RWPE1 (cell line): ENCODE data around the gene FCN1.
A peak's percentile ranks its signal among the peaks of the same experiment; 100 is the strongest.

Experiments used
- CTCF ChIA-PET: fragments of 350-600 bp; sonication (Branson Sonifier 250); formaldehyde crosslinking; extraction: SDS; loops from one replicate; lab custom pipeline; 2021; lab: Yijun Ruan, JAX
- POLR2A ChIA-PET: fragments of 400-600 bp; formaldehyde crosslinking; extraction: SDS; loops from one replicate; lab custom pipeline; 2020; ENCODE audit warnings: antibody characterized with exemption; ENCODE audit not compliant: low non-redundant PET; lab: Yijun Ruan, JAX
- DNase-seq: peaks from one replicate; pipeline ENCODE4 v3.0.0; 2012; ENCODE audit warnings: low spot score
- H3K27ac ChIP-seq: fragments of 450-650 bp; 2 replicates; pipeline ENCODE4 v1.5.1; 2017
- TF ChIP-seq, protein P1 (sequence below): fragments of 450-650 bp; conservative IDR thresholded peaks from 2 replicates; pipeline ENCODE4 v1.5.1; 2017; ENCODE audit warnings: low read depth, mild to moderate bottlenecking

The FCN1 gene

DNA sequence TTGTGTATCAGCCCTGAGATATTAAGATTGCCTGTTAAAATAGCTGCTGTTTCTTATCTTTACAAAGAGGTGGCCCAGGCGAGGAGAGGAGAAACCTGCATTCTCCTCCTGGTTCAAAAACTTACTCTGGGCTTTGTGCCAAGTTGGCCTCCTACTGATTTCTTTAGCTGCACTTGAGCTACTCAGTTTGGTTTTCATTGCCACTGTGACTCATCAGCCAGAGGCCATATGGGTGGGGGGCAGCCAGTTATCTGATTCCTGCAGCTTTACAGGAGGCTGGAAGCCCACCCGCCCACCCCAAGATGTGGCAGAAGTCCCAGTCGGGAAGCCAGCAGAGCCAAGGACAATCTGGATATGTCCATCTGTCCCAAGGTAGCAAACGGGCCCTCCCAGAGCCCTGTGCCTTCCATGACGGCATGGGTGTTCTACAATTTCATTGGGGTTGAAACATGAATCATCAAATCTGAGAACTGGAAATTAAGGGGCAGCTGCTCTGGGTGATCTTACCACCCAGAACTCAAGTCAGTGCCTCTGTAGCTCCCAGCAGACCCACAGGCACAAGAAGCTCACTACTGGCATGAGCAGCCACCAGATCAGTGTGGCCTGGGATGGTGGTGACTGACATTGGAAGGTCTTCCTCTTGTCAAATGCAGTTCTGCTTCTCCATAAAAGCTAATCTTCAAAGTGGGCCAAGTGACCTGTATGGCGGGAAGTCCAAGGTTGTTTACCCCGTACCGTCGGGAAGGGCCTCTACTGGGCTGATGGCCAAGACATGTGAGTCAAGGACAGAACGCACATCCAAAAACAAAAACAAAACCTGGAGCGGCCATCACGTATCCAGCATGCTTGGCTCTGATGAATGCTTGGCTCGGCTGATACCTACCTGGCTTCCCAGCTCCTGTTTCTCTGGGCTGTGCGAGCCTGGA lies 21.5 kb downstream of the FCN1 start:
- POLR2A ChIA-PET = no interaction called here
- peak; percentile 84 for DNase-seq
- TF ChIP-seq, protein P1, sequence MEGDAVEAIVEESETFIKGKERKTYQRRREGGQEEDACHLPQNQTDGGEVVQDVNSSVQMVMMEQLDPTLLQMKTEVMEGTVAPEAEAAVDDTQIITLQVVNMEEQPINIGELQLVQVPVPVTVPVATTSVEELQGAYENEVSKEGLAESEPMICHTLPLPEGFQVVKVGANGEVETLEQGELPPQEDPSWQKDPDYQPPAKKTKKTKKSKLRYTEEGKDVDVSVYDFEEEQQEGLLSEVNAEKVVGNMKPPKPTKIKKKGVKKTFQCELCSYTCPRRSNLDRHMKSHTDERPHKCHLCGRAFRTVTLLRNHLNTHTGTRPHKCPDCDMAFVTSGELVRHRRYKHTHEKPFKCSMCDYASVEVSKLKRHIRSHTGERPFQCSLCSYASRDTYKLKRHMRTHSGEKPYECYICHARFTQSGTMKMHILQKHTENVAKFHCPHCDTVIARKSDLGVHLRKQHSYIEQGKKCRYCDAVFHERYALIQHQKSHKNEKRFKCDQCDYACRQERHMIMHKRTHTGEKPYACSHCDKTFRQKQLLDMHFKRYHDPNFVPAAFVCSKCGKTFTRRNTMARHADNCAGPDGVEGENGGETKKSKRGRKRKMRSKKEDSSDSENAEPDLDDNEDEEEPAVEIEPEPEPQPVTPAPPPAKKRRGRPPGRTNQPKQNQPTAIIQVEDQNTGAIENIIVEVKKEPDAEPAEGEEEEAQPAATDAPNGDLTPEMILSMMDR = no peak
- H3K27ac ChIP-seq = peak overlapping the region; percentile 61
- CTCF ChIA-PET = interaction anchor here (0.7 kb wide), 1 partner anchor 954 kb away, joined by 3 read pairs; no protein-coding TSS in a partner anchor

DNA sequence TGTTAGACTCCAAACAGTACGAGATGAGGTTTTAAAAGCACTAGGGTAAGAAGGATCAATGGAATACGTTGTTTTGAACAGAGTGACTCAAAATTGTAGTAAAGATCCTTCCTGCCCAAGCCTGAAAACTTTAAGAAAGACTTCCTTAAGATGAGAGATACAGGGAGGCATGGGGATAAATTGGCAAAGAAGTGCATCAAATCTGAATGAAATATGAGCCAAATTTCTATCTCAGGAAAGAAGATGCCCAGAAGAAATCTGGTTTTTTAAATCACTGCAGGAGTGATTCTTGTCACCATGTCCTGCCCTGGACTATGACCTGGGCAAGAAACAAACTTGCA lies 22.2 kb downstream of the FCN1 start:
- no peak overlapping the region for H3K27ac ChIP-seq
- ChIA-PET CTCF (no interaction called here), POLR2A (no interaction called here)
- no peak for DNase-seq
- TF ChIP-seq, protein P1 = no peak

DNA sequence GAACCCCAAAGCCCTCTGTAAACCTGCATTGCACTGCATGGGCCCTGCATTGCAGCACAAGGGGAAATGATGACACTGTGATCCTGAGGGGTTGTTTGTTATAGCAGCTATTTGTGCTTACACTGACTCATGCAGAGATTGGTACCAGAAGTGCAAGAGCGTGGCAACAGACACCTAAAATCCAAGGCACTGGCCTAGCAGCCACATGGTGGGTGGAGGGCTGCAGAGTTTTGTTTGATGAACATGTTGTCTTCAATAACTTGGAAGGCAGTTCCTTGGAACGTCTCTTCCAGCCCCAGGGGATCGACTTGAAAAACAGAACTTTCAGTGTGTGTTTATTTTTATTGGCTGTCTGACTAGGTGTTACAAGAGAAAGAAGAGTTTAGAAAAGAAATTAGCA lies 22.6 kb downstream of the FCN1 start:
- TF ChIP-seq, protein P1 = no peak
- DNase-seq = no peak
- ChIA-PET CTCF (no interaction called here), POLR2A (no interaction called here)
- H3K27ac ChIP-seq = no peak overlapping the region

DNA sequence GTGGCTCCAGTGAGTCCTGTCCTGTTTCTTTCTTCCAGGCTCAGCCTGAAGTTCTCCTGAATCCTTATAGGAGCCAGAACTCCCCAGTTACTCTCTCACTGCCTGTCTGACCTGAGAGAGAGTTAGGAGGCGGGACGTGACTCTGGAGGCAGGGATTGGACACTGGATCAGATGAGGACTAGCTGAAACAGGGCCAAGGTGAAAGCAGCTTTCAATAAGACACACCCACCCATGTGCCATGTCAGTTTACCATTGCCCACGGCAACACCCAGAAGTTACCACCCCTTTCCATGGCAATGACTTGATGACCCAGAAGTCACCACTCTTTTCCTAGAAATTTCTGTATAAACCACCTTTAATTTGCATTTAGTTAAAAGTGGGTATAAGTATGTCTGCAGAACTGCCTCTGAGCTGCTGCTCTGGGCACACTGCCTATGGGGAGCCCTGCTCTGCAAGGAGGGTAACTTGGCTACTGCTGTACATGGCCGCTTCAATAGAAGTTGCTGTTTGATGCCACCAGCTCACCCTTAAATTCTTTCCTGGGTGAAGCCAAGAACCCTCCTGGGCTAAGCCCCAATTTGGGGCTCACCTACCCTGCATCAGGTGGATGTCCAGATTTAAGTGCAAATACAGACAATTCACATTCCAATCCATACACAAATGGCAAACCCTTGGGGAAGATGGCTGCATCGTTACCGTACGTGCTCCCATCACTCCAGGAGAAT lies 23.4 kb downstream of the FCN1 start:
- no peak for DNase-seq
- ChIA-PET CTCF (no interaction called here), POLR2A (no interaction called here)
- TF ChIP-seq, protein P1 = no peak
- H3K27ac ChIP-seq = no peak overlapping the region

DNA sequence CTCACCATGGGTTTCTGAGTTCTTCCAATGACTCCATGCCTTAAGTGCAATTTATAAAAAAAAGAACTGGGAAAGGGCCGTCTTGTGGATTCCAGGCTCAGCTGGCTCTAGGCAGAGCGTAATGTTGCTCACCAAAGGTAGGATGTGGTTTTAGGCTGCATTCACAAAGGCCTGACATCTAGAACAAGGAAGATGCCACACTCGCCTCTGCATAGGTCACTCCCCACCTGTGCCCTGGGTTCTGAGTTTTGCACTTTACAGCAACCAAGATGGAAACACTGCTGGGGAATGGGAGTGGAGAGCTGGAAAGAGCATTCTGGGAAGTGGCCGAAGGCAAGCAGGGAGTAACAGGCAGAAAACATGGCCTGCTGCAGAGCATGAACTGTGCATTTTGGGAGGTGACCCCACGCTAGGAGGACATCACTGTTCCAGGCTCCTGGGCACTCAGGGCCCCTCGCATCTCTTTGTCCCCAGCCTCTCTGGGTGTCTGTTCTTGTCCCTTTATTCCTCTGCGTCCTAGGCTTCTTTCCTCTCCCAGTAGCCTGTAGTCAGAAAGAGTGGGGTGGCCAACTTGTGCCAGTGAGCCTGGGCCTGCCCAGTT lies 24.8 kb downstream of the FCN1 start:
- no peak overlapping the region for H3K27ac ChIP-seq
- ChIA-PET POLR2A (no interaction called here), CTCF (interaction anchor here (0.6 kb wide), 1 partner anchor 371 kb away, joined by 6 read pairs; no protein-coding TSS in a partner anchor)
- TF ChIP-seq, protein P1 = no peak
- no peak for DNase-seq

DNA sequence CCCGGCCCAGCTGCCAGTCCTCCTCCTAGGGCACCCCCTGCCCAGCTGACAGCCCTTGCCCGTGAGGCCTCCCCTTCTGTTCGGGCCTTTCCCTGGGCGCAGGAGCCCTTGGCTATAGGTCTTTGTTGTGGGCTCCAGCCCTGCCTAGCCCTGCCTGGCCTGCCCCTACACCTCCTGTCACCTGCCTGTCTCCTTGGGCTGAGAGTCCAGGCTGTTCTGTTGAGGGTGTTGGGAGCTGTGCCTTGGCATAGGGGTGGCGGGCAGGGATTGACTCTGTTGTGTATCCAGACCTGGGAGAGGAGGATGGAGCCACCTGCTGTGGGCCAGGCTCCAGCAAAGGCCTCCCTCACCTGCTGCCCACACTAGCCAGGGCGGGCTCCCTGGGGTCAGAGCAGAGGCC lies 25.5 kb downstream of the FCN1 start:
- no peak overlapping the region for H3K27ac ChIP-seq
- TF ChIP-seq, protein P1 = no peak
- ChIA-PET CTCF (no interaction called here), POLR2A (no interaction called here)
- DNase-seq = no peak
